ENCODE results near the gene GET4.

DNA sequence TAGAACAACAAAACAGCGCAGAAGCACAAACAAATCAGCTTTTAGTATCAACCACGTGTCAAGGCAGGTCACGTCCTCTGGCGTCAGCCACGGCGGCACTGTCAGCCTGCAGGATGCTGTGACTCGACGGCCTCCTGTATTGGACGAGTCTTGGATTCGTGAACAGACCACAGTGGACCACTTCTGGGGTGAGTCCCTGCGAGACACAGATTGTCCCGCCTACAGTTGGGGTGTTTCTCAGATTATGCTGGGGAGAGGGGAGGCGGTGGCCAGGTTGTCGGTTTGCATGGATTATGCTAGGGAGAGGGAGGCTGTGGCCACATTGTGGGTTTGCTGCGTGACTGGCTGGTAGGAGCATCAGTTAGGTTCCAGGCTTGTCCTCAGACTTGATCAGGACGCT lies 34.4 kb upstream of the GET4 start:
- TF ChIP-seq, protein P1, sequence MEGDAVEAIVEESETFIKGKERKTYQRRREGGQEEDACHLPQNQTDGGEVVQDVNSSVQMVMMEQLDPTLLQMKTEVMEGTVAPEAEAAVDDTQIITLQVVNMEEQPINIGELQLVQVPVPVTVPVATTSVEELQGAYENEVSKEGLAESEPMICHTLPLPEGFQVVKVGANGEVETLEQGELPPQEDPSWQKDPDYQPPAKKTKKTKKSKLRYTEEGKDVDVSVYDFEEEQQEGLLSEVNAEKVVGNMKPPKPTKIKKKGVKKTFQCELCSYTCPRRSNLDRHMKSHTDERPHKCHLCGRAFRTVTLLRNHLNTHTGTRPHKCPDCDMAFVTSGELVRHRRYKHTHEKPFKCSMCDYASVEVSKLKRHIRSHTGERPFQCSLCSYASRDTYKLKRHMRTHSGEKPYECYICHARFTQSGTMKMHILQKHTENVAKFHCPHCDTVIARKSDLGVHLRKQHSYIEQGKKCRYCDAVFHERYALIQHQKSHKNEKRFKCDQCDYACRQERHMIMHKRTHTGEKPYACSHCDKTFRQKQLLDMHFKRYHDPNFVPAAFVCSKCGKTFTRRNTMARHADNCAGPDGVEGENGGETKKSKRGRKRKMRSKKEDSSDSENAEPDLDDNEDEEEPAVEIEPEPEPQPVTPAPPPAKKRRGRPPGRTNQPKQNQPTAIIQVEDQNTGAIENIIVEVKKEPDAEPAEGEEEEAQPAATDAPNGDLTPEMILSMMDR (conservative IDR thresholded peaks at IDR 0.05; ENCODE audit: low read depth, low read length), result no peak
- TF ChIP-seq ELK1 (IDR thresholded peaks at IDR 0.05; ENCODE audit: borderline replicate concordance, low read depth, low read length) (no peak), MXI1 (IDR thresholded peaks at IDR 0.05; ENCODE audit: borderline replicate concordance, low read depth, low read length) (no peak), POLR2A (IDR thresholded peaks at IDR 0.05; ENCODE audit: low read depth, low read length) (no peak), FOS (IDR thresholded peaks at IDR 0.05; ENCODE audit: low read depth, low read length) (no peak), RAD21 (IDR thresholded peaks at IDR 0.05; ENCODE audit: low read length) (no peak), MAFK (IDR thresholded peaks at IDR 0.05; ENCODE audit: low read depth, low read length) (no peak)

All from IMR-90 (cell line).